Measurements from ENCODE around the gene HOXB9.

DNA sequence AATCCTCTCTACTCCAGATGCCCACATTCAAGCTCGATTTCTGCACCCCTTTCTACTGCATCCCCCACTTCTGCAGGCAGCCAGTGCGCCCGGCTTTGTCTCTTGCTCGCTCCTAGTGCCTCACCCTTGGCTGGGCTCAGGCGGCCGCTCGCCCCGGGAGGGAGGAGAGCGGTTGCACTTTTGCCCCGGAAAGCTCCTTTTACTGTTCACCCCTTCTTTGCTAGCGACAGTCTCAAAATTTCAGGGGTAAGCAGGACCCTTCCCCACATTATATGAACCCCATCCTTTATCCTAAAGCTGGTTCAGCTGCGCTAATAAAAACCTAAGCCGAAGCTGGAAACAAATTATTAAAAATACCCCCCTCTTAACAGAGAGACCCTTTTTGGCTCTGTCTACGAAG is 33.6 kb downstream of the HOXB9 start:
- TF ChIP-seq EP300 (IDR thresholded peaks at IDR 0.05) (no peak), CTCF (IDR thresholded peaks at IDR 0.05) (no peak), POLR2AphosphoS5 (IDR thresholded peaks at IDR 0.05) (no peak)
